Right atrium auricular region (tissue), 2 donors: ENCODE results near the gene ZNF471. TPM values are rescaled to one million over a fixed set of nuclear protein-coding genes. Genes with fewer than 3 reads are reported as not detected.

ENCODE experiments used
- DNase-seq: peaks from one replicate; pipeline ENCODE4 v3.0.0-alpha.2; 2019; ENCODE audit warnings: low spot score
- H3K27ac ChIP-seq, 2 donors: fragments of 200-600 bp; sonication (generic); 1 replicate in 1 of 2; 2 replicates in 1 of 2; pipeline ENCODE4 v1.5.1; 2016 to 2019
- H3K27me3 ChIP-seq, 2 donors: fragments of 200-600 bp; sonication (generic); one replicate each; pipeline versions ENCODE4 v1.5.1 to v1.6.0; 2017 to 2019
- H3K36me3 ChIP-seq: fragments of 200-600 bp; sonication (generic); one replicate; pipeline ENCODE4 v1.5.1; 2016
- H3K4me1 ChIP-seq, 2 donors: fragments of 200-600 bp; sonication (generic); one replicate each; pipeline versions ENCODE4 v1.5.1 to v1.6.0; 2017 to 2019
- H3K4me3 ChIP-seq, 2 donors: fragments of 200-600 bp; sonication (generic); 1 replicate in 1 of 2; 2 replicates in 1 of 2; pipeline ENCODE4 v1.5.1; 2017 to 2019; ENCODE audit warnings: mild to moderate bottlenecking in 1 of 2, moderate library complexity in 1 of 2
- H3K9me3 ChIP-seq, 2 donors: fragments of 200-600 bp; sonication (generic); one replicate each; pipeline ENCODE4 v1.5.1; 2019
- total RNA-seq, 2 donors: library from RNA; depleted of rRNA; stranded (reverse); fragments of >200 nt; gene quantifications; one replicate each; pipeline ENCODE4 v1.1.0, GENCODE V29; 2016
- TF ChIP-seq, protein P1 (sequence below), 2 donors: fragments of 200-600 bp; sonication (generic); IDR thresholded peaks; one replicate each; pipeline ENCODE4 v1.5.1; 2019; ENCODE audit warnings: antibody characterized with exemption in 2 of 2

Gene ZNF471
- 1 to 10 TPM; 2.1 to 2.3 TPM for total RNA-seq

- Histone ChIP-seq H3K4me1 (peaks cover 0 to 10% of the 10 kb centered on the region in 2 donors), H3K4me3 (peak within 1 kb of the TSS; percentile 71 to 74), H3K9me3 (peaks cover 0 to 6% of the 10 kb centered on the region in 2 donors), H3K36me3 (no peaks in the 10 kb centered on the region), H3K27ac (peak within 1 kb of the TSS; percentile 95 to 99), H3K27me3 (no peaks in the 10 kb centered on the region)
- DNase-seq = peak; percentile 96
- TF ChIP-seq, protein P1, sequence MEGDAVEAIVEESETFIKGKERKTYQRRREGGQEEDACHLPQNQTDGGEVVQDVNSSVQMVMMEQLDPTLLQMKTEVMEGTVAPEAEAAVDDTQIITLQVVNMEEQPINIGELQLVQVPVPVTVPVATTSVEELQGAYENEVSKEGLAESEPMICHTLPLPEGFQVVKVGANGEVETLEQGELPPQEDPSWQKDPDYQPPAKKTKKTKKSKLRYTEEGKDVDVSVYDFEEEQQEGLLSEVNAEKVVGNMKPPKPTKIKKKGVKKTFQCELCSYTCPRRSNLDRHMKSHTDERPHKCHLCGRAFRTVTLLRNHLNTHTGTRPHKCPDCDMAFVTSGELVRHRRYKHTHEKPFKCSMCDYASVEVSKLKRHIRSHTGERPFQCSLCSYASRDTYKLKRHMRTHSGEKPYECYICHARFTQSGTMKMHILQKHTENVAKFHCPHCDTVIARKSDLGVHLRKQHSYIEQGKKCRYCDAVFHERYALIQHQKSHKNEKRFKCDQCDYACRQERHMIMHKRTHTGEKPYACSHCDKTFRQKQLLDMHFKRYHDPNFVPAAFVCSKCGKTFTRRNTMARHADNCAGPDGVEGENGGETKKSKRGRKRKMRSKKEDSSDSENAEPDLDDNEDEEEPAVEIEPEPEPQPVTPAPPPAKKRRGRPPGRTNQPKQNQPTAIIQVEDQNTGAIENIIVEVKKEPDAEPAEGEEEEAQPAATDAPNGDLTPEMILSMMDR (IDR thresholded peaks at IDR 0.05) = no peak
Observed at GRCh38 chr19:56507446-56508289, at the start of gene ZNF471. Gene ZNF471, plus strand, starts transcription at chr19:56507855. Its CDS starts 3,717 bp downstream, at chr19:56511572.

DNA sequence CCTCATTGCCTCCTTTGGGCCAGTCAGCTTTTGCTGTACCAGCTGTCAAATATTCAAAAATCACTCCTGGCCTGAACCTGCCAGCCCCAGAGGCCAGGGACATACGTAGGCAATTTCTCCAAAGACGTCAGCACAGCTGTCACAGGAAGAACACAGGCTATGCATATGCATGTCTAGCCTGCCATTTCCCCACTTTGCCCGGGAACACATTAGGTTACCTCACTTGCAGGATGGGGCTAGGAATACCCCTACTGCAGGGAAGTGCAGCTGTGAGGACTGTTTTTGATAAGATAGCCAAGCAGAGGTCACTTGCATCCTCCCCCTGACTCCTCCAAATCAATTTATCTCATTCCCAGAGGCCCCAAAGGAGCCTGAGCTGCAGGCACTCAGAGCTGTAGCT, 33.3 kb upstream of the ZNF471 start:
- no peak for DNase-seq
- H3K27me3 ChIP-seq = no peaks in the 10 kb centered on the region
- H3K27ac ChIP-seq = no peak overlapping the region
- no peaks in the 10 kb centered on the region for H3K9me3 ChIP-seq
- peaks cover 10% of the 10 kb centered on the region for H3K36me3 ChIP-seq
- H3K4me1 ChIP-seq = peaks cover 0 to 19% of the 10 kb centered on the region in 2 donors
- TF ChIP-seq, protein P1 (IDR thresholded peaks at IDR 0.05) = no peak
- H3K4me3 ChIP-seq = no peak overlapping the region

DNA sequence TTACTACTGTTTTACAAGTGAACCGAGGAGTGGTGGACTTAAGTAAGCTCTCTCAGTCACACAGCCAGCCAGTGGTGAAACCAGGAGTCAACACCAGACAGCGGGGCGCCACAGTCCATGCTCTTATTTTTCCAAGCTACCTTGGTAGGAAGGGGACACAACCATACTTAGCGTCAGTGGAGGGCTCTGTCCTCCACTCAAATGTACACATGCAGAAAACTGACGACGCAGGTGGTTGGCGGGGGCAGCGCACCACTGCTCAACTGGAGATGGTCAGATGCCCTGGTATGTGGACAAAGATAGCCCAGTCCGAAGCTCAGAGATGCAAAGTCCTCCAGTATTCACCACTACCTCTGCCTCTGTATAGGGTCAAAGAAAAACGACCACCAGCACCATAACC, 31.6 kb upstream of the ZNF471 start:
- DNase-seq = no peak
- H3K36me3 ChIP-seq = peaks cover 10% of the 10 kb centered on the region
- H3K9me3 ChIP-seq = no peaks in the 10 kb centered on the region
- peaks cover 0 to 21% of the 10 kb centered on the region in 2 donors for H3K4me1 ChIP-seq
- TF ChIP-seq, protein P1 (IDR thresholded peaks at IDR 0.05) = no peak
- no peak overlapping the region for H3K27ac ChIP-seq
- H3K4me3 ChIP-seq = peak overlapping the region in 1 of 2 donors; percentile 69
- H3K27me3 ChIP-seq = no peaks in the 10 kb centered on the region

DNA sequence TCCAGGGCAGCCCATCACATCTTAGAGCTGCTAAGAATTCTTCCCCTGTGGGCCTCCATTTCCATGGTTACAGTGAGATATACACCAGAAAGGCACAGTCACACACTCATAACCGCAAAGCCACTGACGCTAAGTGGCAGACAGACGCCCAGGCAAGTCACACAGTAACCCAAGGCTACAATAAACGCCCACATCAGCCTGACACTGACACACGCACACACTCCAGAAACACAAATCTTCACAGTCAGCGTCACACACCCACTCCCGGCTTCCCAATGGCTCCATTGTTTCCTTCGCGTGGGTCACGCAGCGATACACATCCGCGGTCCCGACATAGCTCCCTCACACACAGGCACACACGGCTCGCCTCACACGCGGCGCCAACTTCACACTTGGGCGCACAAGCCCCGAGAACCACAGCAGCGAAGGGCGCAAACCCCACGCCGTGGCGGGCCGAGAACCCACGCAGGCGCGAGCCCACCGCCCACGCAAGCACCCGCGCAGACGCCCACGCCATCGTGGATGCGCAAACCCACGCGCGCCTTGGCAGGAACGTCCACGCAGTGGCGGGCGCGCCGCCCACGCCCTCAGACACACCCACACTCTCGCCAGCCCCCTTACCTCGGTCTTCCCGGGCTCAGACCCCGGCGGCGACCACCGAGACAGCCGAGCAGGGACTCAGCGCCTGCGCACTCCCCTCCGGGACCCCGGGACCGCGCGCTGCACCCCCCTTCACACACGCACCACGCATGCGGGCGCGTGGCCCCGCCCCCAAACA, 30.8 kb upstream of the ZNF471 start, which contains the start of gene ZNF667:
TSS of gene ZNF667 (minus strand) at position 695 of the 778 bp plus-strand sequence. CDS start 14,975 bp downstream, outside the sequence.
- peaks cover 0 to 2% of the 10 kb centered on the region in 2 donors for H3K9me3 ChIP-seq

More for the DNA sequence above, 30.8 kb upstream of the ZNF471 start, which contains the start of gene ZNF667:
- H3K27me3 ChIP-seq = no peaks in the 10 kb centered on the region
- TF ChIP-seq, protein P1 (IDR thresholded peaks at IDR 0.05) = no peak
- peaks cover 0 to 21% of the 10 kb centered on the region in 2 donors for H3K4me1 ChIP-seq
- peak within 1 kb of the TSS; percentile 69 to 70 for H3K4me3 ChIP-seq
- no peak for DNase-seq
- H3K36me3 ChIP-seq = peaks cover 4% of the 10 kb centered on the region
- H3K27ac ChIP-seq = peak within 1 kb of the TSS; percentile 91
